ENCODE measurements around the gene C11orf42. TPM values are rescaled to one million over a fixed set of nuclear protein-coding genes. Genes with fewer than 3 reads are reported as not detected.

The C11orf42 gene
- total RNA-seq, 4 donors from 2014 or later: not detected

GRCh38 chr11:6209801-6210200, 4.4 kb downstream of the C11orf42 start:
- Histone ChIP-seq H3K27ac (no peak overlapping the region), H3K4me1 (no peaks in the 10 kb centered on the region), H3K36me3 (no peaks in the 10 kb centered on the region), H3K9me3 (no peaks in the 10 kb centered on the region), H3K4me3 (no peak overlapping the region), H3K27me3 (no peaks in the 10 kb centered on the region)
- TF ChIP-seq CTCF (IDR thresholded peaks at IDR 0.05) (no peak), POLR2A (IDR thresholded peaks at IDR 0.05) (no peak)
- intact Hi-C loops (cut with DNase I; ENCODE audit: low total_unique reads): no loop called here
- no peak for DNase-seq

GRCh38 chr11:6210274-6210955, 5.1 kb downstream of the C11orf42 start:
- H3K4me3 ChIP-seq: no peak overlapping the region
- H3K27ac ChIP-seq: no peak overlapping the region
- H3K36me3 ChIP-seq: no peaks in the 10 kb centered on the region
- TF ChIP-seq CTCF (IDR thresholded peaks at IDR 0.05) (no peak), POLR2A (IDR thresholded peaks at IDR 0.05) (no peak)
- DNase-seq: no peak
- no peaks in the 10 kb centered on the region for H3K27me3 ChIP-seq
- no peaks in the 10 kb centered on the region for H3K4me1 ChIP-seq
- no peaks in the 10 kb centered on the region for H3K9me3 ChIP-seq
- intact Hi-C loops (cut with DNase I; ENCODE audit: low total_unique reads): no loop called here

GRCh38 chr11:6214530-6214929, 9.2 kb downstream of the C11orf42 start:
- H3K9me3 ChIP-seq: no peaks in the 10 kb centered on the region
- no peaks in the 10 kb centered on the region for H3K27me3 ChIP-seq
- H3K4me1 ChIP-seq: no peaks in the 10 kb centered on the region
- no peaks in the 10 kb centered on the region for H3K36me3 ChIP-seq
- DNase-seq: no peak
- H3K4me3 ChIP-seq: no peak overlapping the region
- intact Hi-C loops (cut with DNase I; ENCODE audit: low total_unique reads): no loop called here
- TF ChIP-seq CTCF (IDR thresholded peaks at IDR 0.05): no peak
- no peak for TF ChIP-seq POLR2A (IDR thresholded peaks at IDR 0.05)
- H3K27ac ChIP-seq: no peak overlapping the region

GRCh38 chr11:6216501-6216900, 11.1 kb downstream of the C11orf42 start:
- Histone ChIP-seq H3K27me3 (no peaks in the 10 kb centered on the region), H3K9me3 (no peaks in the 10 kb centered on the region), H3K4me1 (no peaks in the 10 kb centered on the region), H3K36me3 (no peaks in the 10 kb centered on the region), H3K4me3 (no peak overlapping the region), H3K27ac (no peak overlapping the region)
- DNase-seq: no peak
- no peak for TF ChIP-seq POLR2A (IDR thresholded peaks at IDR 0.05)
- no peak for TF ChIP-seq CTCF (IDR thresholded peaks at IDR 0.05)
- intact Hi-C loops (cut with DNase I; ENCODE audit: low total_unique reads): no loop called here

GRCh38 chr11:6217722-6218121, 12.4 kb downstream of the C11orf42 start:
- no peaks in the 10 kb centered on the region for H3K4me1 ChIP-seq
- no peaks in the 10 kb centered on the region for H3K36me3 ChIP-seq
- TF ChIP-seq CTCF (IDR thresholded peaks at IDR 0.05) (no peak), POLR2A (IDR thresholded peaks at IDR 0.05) (no peak)
- no peaks in the 10 kb centered on the region for H3K9me3 ChIP-seq
- intact Hi-C loops (cut with DNase I; ENCODE audit: low total_unique reads): no loop called here
- DNase-seq: no peak
- no peak overlapping the region for H3K27ac ChIP-seq
- no peaks in the 10 kb centered on the region for H3K27me3 ChIP-seq
- H3K4me3 ChIP-seq: no peak overlapping the region
